Measurements from ENCODE around the gene ABTB2.
"Not testable (repeated sequence)": the region's sequence is repeated elsewhere in the genome, so short reads cannot be mapped to it uniquely, and the experiment has no call there.

Gene ABTB2

GRCh38 chr11:34185926-34186841, 171.6 kb downstream of the ABTB2 start:
- DNase-seq (ENCODE audit: low spot score) = no peak

GRCh38 chr11:34184505-34185015, 173.2 kb downstream of the ABTB2 start:
- no peak for DNase-seq (ENCODE audit: low spot score)

- DNase-seq (ENCODE audit: low spot score) = no peak
These were observed 173.9 kb downstream of the ABTB2 start for GRCh38 chr11:34183848-34184391.

GRCh38 chr11:34182921-34183685, 174.7 kb downstream of the ABTB2 start:
- no peak for DNase-seq (ENCODE audit: low spot score)

- DNase-seq (ENCODE audit: low spot score) = no peak
These were observed 175.4 kb downstream of the ABTB2 start for GRCh38 chr11:34182425-34182824.

- DNase-seq (ENCODE audit: low spot score) = no peak
These were observed 175.9 kb downstream of the ABTB2 start for GRCh38 chr11:34181856-34182405.

- no peak for DNase-seq (ENCODE audit: low spot score)
These were observed 176.6 kb downstream of the ABTB2 start for GRCh38 chr11:34181251-34181650.

- DNase-seq (ENCODE audit: low spot score) = not testable (repeated sequence)
These were observed 177.0 kb downstream of the ABTB2 start for GRCh38 chr11:34180814-34181165.

GRCh38 chr11:34180040-34180813, 177.6 kb downstream of the ABTB2 start:
- DNase-seq (ENCODE audit: low spot score) = no peak

- DNase-seq (ENCODE audit: low spot score) = no peak
These were observed 178.7 kb downstream of the ABTB2 start for GRCh38 chr11:34179026-34179675.

GRCh38 chr11:34178209-34178821, 179.5 kb downstream of the ABTB2 start:
- DNase-seq (ENCODE audit: low spot score) = no peak

- DNase-seq (ENCODE audit: low spot score) = no peak
These were observed 181.0 kb downstream of the ABTB2 start for GRCh38 chr11:34176751-34177209.

GRCh38 chr11:34175284-34176019, 182.4 kb downstream of the ABTB2 start:
- no peak for DNase-seq (ENCODE audit: low spot score)

GRCh38 chr11:34174412-34175041, 183.3 kb downstream of the ABTB2 start:
- peak; percentile 84 for DNase-seq (ENCODE audit: low spot score)

- DNase-seq (ENCODE audit: low spot score) = no peak
These were observed 184.8 kb downstream of the ABTB2 start for GRCh38 chr11:34173050-34173449.

GRCh38 chr11:34169686-34170085, 188.1 kb downstream of the ABTB2 start:
- no peak for DNase-seq (ENCODE audit: low spot score)

- DNase-seq (ENCODE audit: low spot score) = no peak
These were observed 189.0 kb downstream of the ABTB2 start for GRCh38 chr11:34168642-34169420.

GRCh38 chr11:34167961-34168360, 189.8 kb downstream of the ABTB2 start:
- no peak for DNase-seq (ENCODE audit: low spot score)

All from HuH-7 (cell line).